KMS-11 (cell line): Measurements from ENCODE around the gene COMMD3.

ENCODE experiments used
- H2AFZ ChIP-seq: fragments of 200-600 bp; sonication (generic); 2 replicates; pipeline ENCODE4 v1.6.1; 2016; ENCODE audit warnings: antibody characterized with exemption, mixed run types, low read depth
- H3K27ac ChIP-seq: fragments of 200-600 bp; sonication (generic); 2 replicates; pipeline ENCODE4 v1.6.1; 2016; ENCODE audit warnings: mild to moderate bottlenecking, mixed run types
- H3K27me3 ChIP-seq: fragments of 200-600 bp; sonication (generic); 2 replicates; pipeline ENCODE4 v1.6.1; 2017; ENCODE audit warnings: mild to moderate bottlenecking, low read depth, mixed run types, moderate library complexity; ENCODE audit not compliant: insufficient read depth
- H3K36me3 ChIP-seq: fragments of 200-600 bp; sonication (generic); 2 replicates; pipeline ENCODE4 v1.6.1; 2017; ENCODE audit warnings: mild to moderate bottlenecking, mixed run types; ENCODE audit not compliant: insufficient read depth
- H3K4me1 ChIP-seq: fragments of 200-600 bp; sonication (generic); 2 replicates; pipeline ENCODE4 v1.6.1; 2016; ENCODE audit warnings: mild to moderate bottlenecking, low read depth, mixed run types; ENCODE audit not compliant: poor library complexity, severe bottlenecking
- H3K4me2 ChIP-seq: fragments of 200-600 bp; sonication (generic); 2 replicates; pipeline ENCODE4 v1.7.0; 2016; ENCODE audit warnings: mild to moderate bottlenecking, mixed run types
- H3K4me3 ChIP-seq: fragments of 200-600 bp; sonication (generic); IDR thresholded peaks from 2 replicates; pipeline ENCODE4 v1.6.1; 2017; ENCODE audit warnings: low read depth, low read length, mixed read lengths; ENCODE audit not compliant: insufficient read depth
- H3K79me2 ChIP-seq: fragments of 200-600 bp; sonication (generic); 2 replicates; pipeline ENCODE4 v1.6.1; 2016; ENCODE audit warnings: low read depth, mixed run types; ENCODE audit not compliant: insufficient read depth
- H3K9ac ChIP-seq: fragments of 200-600 bp; sonication (generic); 2 replicates; pipeline ENCODE4 v1.6.1; 2016; ENCODE audit warnings: mild to moderate bottlenecking, mixed run types
- H4K20me1 ChIP-seq: fragments of 200-600 bp; sonication (generic); 2 replicates; pipeline ENCODE4 v1.6.1; 2016; ENCODE audit warnings: mild to moderate bottlenecking, mixed run types; ENCODE audit not compliant: insufficient read depth
- TF ChIP-seq, protein P1 (sequence below): fragments of 200-600 bp; sonication (generic); conservative IDR thresholded peaks from 2 replicates; pipeline ENCODE4 v1.6.1; 2017; ENCODE audit warnings: low read depth, mild to moderate bottlenecking, antibody characterized with exemption, low read length, moderate library complexity, mixed read lengths

The COMMD3 gene

GRCh38 chr10:22315455-22316285, 518 bp upstream of the COMMD3 start:
- H3K27ac ChIP-seq: peak overlapping the region; percentile 97
- H3K27me3 ChIP-seq: no peaks in the 10 kb centered on the region
- 0 out of 2 replicates have a peak, but pooled peaks cover 5% of the 10 kb centered on the region for H3K36me3 ChIP-seq
- TF ChIP-seq, protein P1, sequence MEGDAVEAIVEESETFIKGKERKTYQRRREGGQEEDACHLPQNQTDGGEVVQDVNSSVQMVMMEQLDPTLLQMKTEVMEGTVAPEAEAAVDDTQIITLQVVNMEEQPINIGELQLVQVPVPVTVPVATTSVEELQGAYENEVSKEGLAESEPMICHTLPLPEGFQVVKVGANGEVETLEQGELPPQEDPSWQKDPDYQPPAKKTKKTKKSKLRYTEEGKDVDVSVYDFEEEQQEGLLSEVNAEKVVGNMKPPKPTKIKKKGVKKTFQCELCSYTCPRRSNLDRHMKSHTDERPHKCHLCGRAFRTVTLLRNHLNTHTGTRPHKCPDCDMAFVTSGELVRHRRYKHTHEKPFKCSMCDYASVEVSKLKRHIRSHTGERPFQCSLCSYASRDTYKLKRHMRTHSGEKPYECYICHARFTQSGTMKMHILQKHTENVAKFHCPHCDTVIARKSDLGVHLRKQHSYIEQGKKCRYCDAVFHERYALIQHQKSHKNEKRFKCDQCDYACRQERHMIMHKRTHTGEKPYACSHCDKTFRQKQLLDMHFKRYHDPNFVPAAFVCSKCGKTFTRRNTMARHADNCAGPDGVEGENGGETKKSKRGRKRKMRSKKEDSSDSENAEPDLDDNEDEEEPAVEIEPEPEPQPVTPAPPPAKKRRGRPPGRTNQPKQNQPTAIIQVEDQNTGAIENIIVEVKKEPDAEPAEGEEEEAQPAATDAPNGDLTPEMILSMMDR: no peak
- H3K4me3 ChIP-seq: no peak overlapping the region
- H3K79me2 ChIP-seq: peaks cover 88% of the 10 kb centered on the region
- H3K4me1 ChIP-seq: peaks cover 58% of the 10 kb centered on the region
- H2AFZ ChIP-seq: peak overlapping the region; percentile 56
- peak overlapping the region; percentile 95 for H3K9ac ChIP-seq
- H3K4me2 ChIP-seq: peak overlapping the region; percentile 97
- H4K20me1 ChIP-seq: no peaks in the 10 kb centered on the region

DNA sequence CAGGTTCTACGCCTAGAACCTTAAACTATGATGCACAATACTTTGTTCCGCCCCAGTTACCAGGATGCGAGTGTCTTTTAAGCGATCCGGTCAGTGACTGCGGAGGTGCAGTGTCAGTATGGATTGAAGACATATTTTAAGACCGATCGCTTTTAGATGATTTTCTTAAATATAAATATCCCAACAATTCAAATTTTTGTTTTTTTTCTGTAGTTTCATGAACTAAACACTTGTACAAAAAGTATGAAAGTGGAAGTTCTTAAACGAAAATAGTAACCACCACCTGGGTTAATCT, 835 bp downstream of the COMMD3 start:
- H3K4me1 ChIP-seq: peaks cover 45% of the 10 kb centered on the region
- H2AFZ ChIP-seq: peak overlapping the region; percentile 41; the same call in 1 of the 2 replicates
- peak overlapping the region; percentile 95 for H3K9ac ChIP-seq
- H3K4me3 ChIP-seq: no peak overlapping the region
- TF ChIP-seq, protein P1: no peak
- peak overlapping the region; percentile 90 for H3K4me2 ChIP-seq
- H4K20me1 ChIP-seq: no peaks in the 10 kb centered on the region
- H3K36me3 ChIP-seq: 0 out of 2 replicates have a peak, but pooled peaks cover 5% of the 10 kb centered on the region
- peak overlapping the region; percentile 97 for H3K27ac ChIP-seq
- peaks cover 1% of the 10 kb centered on the region for H3K27me3 ChIP-seq
- H3K79me2 ChIP-seq: peaks cover 76% of the 10 kb centered on the region

GRCh38 chr10:22317771-22318565, 1.8 kb downstream of the COMMD3 start:
- no peaks in the 10 kb centered on the region for H4K20me1 ChIP-seq
- H3K4me1 ChIP-seq: peaks cover 41% of the 10 kb centered on the region
- peak overlapping the region; percentile 95 for H3K9ac ChIP-seq
- H3K27ac ChIP-seq: peak overlapping the region; percentile 97
- peaks cover 5% of the 10 kb centered on the region; the same call in 1 of the 2 replicates for H3K36me3 ChIP-seq
- TF ChIP-seq, protein P1: no peak
- H3K4me2 ChIP-seq: peak overlapping the region; percentile 90
- H3K4me3 ChIP-seq: no peak overlapping the region
- peaks cover 11% of the 10 kb centered on the region for H3K27me3 ChIP-seq
- H3K79me2 ChIP-seq: peaks cover 81% of the 10 kb centered on the region
- H2AFZ ChIP-seq: no peak overlapping the region

- no peaks in the 10 kb centered on the region for H4K20me1 ChIP-seq
- H2AFZ ChIP-seq: no peak overlapping the region
- peaks cover 17% of the 10 kb centered on the region for H3K27me3 ChIP-seq
- H3K36me3 ChIP-seq: peaks cover 5% of the 10 kb centered on the region; the same call in 1 of the 2 replicates
- peak overlapping the region; percentile 95 for H3K9ac ChIP-seq
- TF ChIP-seq, protein P1: no peak
- peak overlapping the region; percentile 90 for H3K4me2 ChIP-seq
- H3K4me1 ChIP-seq: peaks cover 39% of the 10 kb centered on the region
- H3K79me2 ChIP-seq: peaks cover 81% of the 10 kb centered on the region
- H3K4me3 ChIP-seq: no peak overlapping the region
- H3K27ac ChIP-seq: peak overlapping the region; percentile 97
Measured at GRCh38 chr10:22318772-22319171, 2.6 kb downstream of the COMMD3 start.
